HG03521 (cell line): Measurements from ENCODE around the gene TOMM6.
"Not testable (repeated sequence)": the region's sequence is repeated elsewhere in the genome, so short reads cannot be mapped to it uniquely, and the experiment has no call there.

Source experiments
- ATAC-seq: cut with Tn5 transposase; IDR thresholded peaks from one replicate; pipeline ENCODE4 v1.9.1; 2021; ENCODE audit warnings: mild to moderate bottlenecking, moderate library complexity; ENCODE audit not compliant: unreplicated experiment

The TOMM6 gene

DNA sequence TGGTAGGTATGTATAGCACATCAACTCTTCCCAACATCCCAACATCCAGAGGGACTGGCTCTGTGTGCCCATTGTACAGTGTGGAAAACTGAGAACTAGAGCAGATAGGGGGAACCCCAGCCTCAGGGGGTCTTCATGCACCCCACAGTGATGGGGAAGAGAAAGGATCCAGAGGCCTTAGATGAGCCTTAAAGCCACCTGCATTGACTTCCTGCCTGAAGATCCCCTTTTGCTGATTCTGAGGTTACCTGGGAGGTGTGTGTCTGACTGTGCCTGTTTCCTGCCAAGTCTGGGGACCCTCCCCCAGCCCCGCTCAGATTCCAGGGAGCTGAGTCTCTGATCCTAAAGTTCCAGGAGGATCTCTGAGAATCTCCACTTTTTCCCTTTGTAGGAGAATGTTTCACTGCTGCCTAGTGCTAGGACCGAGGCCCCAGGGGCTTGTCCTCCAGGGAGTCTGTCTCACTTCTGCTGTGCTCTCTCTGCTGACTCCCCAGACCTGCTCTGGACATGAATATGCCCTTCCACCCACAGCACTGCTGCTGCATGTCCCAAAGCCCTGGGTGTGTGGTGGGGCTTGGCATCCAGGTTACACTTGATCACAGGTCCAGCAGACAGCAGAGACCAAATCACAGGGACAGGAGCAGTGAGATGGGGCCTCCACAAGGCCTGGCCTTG is 27.5 kb upstream of the TOMM6 start:
- no peak for ATAC-seq

DNA sequence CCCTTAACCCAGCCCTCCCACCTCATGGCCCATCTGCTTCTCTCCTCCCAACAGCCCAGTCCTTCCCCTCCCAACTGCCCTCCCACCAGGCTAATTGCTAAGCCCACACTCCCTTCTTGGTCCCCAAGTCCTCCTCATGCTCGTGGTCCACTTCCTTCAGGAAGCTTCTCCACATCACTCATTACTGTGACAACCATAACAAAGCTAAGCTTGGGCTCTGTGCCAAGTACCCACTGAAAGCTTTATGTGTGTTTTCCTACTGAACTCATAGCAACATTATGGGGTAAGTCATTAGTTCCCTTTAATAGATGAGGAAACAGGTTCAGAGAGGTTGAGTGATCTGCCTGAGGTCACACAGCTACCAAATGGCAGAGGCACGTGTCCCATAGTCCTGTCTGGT is 24.0 kb upstream of the TOMM6 start:
- no peak for ATAC-seq

- not testable (repeated sequence) for ATAC-seq
These were observed 21.3 kb upstream of the TOMM6 start for GRCh38 chr6:41766043-41766664.

- no peak for ATAC-seq
These were observed 20.2 kb upstream of the TOMM6 start for GRCh38 chr6:41767112-41767833.

GRCh38 chr6:41768545-41769308 is 18.8 kb upstream of the TOMM6 start:
- ATAC-seq, result no peak

- ATAC-seq, result no peak
These were observed 18.1 kb upstream of the TOMM6 start for GRCh38 chr6:41769376-41769775.

DNA sequence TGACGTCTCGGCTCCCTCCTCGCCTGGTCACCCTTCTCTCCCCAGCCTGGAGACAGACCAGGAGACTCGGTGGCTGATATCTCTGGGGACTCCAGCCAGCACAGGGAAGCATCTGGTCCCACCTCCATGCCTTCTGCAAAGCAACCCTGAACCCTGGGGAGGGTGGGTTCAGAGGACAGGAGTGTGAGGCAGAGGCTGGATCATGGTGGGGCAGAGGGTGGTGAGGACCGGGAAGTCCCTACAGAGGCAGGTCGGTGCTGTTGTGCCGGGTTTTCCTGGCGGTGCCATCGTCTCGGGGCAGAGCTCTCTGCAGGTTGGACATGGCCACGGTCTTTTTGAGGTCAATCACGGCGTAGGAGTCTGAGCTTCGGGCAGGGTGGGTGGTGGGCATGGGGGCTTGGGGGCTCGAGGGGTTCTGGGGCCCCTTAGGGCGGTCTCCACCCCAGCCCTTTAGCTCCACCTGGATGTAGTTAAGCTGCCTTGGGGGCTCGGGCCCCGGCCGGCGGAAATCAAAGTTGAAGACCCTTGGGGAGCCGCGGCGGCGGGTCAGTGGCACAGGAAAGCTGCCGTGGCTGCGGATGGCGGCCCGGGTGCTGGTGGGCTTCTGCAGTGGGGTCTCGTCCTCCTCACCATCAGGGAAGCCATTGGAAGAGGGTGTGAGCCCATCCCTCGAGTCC is 17.0 kb upstream of the TOMM6 start:
- no peak for ATAC-seq

DNA sequence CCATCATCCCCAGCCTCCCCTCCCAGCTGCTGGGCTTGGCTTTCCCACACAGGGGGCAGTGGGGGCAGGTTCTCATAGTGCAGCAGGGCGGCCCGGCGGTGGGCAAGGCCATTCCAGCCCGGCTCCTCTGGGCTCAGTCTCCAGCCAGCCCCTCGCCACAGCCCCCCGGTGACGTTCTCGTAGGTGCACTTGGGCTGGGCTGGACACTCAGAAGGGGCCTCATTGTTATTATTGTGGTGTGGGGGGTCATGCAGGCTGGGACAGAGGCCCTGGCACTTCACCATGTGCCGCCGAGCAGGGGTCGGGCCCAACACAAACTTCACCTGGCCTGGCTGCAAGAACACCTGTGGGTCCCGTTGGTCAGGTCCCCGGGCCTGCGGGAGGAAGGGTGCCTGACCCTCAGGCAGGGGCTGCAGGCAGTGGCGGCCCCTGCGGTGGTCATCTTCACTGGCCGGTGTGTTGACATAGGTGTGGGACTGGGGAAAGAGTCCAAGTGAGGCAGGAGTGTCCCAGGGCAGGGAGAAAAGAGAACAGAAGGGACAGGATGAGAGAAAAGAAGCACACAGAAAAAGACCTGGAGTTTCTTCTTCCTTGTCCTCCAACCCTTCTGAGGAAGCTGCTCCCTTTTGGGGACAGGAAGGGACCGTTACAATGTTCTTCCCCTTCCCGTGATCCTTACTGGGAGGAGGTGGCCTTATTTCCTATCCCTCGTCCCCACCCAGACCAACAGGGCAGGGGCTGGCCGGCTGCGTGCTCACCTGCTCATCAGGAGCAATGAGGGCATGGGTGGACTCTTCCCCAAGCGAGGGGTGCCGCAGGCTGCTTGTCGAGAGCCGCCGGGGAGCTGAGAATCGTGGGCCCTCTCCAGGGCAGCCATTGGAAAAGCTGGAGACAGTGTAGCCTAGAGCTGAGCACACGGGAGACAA is 16.2 kb upstream of the TOMM6 start:
- ATAC-seq, result no peak

DNA sequence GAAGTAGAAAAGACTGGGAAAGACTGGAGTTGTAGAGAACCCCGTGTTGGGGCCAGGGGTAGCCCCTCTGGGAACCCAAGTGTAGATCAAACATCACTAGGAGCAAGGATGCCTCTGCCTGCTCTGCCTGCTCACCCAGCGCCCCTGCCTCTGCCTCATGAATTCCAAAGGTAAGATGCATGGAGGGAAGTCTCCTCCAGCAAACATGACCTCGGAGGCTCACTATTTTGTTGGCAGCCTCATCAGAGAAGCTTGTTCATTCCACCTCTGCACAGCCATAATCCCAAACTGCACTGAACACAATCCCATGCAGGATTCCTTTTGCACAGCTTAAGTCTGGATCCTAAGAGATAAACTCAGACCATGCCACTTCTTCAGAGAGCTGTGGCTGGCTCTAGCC is 12.7 kb upstream of the TOMM6 start:
- ATAC-seq, result no peak

DNA sequence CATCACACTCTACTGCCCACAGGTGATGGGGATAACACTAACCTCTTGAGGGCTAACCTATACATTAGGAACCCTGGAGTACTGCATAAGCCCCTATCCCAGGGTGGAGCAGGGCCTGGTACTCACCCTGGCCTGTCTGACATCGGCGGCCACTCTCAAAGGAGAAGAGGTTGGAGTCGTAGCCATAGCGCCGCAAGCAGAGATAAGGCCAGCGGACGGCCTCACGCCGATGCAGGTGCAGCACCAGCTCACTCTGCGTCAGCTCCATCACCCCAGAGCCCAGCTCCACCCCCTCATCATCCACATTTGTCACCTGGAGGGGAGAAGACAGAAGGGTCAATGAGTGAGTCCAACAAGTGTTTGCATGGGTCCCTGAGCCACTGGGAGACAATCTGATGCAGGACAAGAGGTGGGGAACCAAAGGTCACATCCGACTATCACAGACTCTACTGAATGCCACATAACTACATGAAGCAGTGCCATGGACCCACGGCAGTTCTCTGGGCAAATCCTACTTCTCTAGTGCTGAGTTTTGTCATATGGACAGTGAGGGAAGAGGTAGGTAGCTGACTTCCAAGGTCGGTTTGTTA is 12.1 kb upstream of the TOMM6 start:
- no peak for ATAC-seq

- no peak for ATAC-seq
These were observed 9.8 kb upstream of the TOMM6 start for GRCh38 chr6:41777551-41778285.

DNA sequence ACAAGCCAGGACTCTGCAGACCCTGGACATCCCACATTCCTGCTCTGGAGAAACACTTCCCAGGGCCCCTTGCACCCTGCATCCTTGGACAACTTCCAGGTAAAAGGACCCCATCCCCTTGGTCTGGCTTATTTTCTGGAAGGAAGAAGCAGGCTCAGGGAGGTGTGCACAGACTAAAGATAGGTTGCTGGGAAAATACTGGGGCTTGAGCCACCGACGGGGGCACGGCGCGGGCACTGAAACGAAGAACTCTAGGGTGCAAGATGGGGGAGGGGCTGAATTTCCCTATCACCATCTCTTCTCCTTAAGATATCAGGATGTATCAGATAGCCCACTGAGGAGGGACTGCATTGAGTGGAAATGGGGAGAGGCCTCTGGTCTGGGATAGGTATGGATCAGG is 8.6 kb upstream of the TOMM6 start:
- no peak for ATAC-seq

DNA sequence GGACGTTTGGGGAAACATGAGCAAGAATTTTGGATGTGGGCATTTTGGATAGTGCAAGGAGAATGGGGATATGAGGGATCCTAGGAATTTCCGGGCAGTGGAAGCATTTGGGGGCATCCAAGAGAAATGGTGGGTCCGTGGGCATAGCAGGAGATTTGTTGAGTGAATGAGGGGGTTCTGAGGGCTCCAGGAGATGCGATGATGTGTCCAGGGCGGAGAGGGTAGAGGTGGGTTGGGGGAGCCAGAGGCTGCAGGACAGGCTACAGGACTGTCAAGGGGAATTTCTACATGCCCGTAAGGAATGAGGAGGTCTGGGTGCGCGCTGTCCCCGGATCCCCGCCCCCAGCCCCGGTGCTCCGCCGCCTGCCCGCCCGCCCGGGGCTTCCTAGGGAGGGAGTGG is 8.2 kb upstream of the TOMM6 start:
- peak; percentile 11 for ATAC-seq

DNA sequence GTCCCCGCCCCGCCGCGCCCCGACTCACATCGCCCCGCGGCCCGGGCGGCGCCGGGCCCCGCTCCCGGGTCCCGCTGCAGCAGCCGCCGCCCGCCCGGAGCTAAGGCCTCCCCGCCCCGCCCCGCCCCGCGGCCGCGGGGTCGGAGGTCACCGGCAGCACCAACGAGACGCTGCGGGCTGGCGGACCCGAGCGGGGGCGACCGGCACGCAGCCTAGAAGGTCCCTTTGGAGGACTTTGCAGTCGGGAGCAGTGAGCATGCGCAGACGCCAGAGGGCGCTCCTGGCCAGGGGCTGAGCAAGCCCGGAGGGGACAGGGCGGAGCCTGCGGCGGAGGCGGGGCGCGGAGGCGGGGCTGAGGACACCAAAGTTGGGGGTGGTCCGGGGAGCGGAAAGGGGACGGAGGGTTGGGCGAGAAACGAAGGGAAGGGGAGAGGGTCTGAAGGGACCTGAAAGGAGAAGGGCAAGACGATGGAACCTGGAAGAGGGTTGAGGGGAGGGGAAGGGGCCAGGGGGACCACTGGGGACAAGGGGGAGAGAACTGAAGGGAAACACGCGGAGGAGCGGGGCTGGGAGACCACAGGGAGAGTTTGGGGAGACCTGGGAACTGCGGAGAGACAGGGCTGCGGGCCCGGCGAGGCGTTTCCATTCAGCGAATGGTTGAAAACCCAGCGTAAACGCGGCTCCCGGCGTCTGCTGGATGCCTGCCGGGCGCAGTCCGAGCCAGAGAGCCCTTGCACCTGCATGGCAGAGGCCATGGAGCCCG is 7.5 kb upstream of the TOMM6 start, which contains the start of gene FRS3:
TSS of gene FRS3 (minus strand) at position 113 of the 763 bp plus-strand sequence. CDS start 2,913 bp downstream, outside the sequence.
- peak; percentile 88 for ATAC-seq

GRCh38 chr6:41780551-41781365 is 6.7 kb upstream of the TOMM6 start, which contains the start of gene PRICKLE4:
TSS of gene PRICKLE4 (plus strand) at chr6:41780782. CDS start at chr6:41783474, 2,692 bp downstream.
- no peak for ATAC-seq

GRCh38 chr6:41781366-41781730 is 6.1 kb upstream of the TOMM6 start:
- no peak for ATAC-seq
